MCF 10A (cell line): ENCODE measurements around the gene HEATR3. TPM values are rescaled to one million over a fixed set of nuclear protein-coding genes. Genes with fewer than 3 reads are reported as not detected.

Experiments
- BruUV-seq: library from RNA; stranded (reverse); fragments of 400-500 nt; replicated peaks from 2 replicates; lab custom pipeline; 2021; lab: Mats Ljungman, UMichigan
- CTCF ChIA-PET: fragments of 300-600 bp; sonication (Branson Sonifier 250); formaldehyde crosslinking; extraction: SDS; loops from one replicate; lab custom pipeline; 2021; ENCODE audit warnings: antibody characterized with exemption, inconsistent platforms; lab: Yijun Ruan, JAX
- POLR2A ChIA-PET: fragments of 300-600, 350-650 bp; sonication (Branson Sonifier 250); formaldehyde crosslinking; extraction: SDS; loops from one replicate; lab custom pipeline; 2020; ENCODE audit warnings: antibody characterized with exemption, inconsistent platforms; lab: Yijun Ruan, JAX
- DNase-seq: peaks from one replicate; pipeline ENCODE4 v3.0.0-alpha.2; 2018; ENCODE audit not compliant: unreplicated experiment
- H3K27ac Mint-ChIP-seq: one replicate; pipeline ENCODE4 v1.8.0; 2022; ENCODE audit warnings: mild to moderate bottlenecking, low read depth, mixed read lengths; ENCODE audit not compliant: unreplicated experiment
- H3K27me3 Mint-ChIP-seq: one replicate; pipeline ENCODE4 v1.8.0; 2022; ENCODE audit warnings: mixed read lengths; ENCODE audit not compliant: insufficient read depth, unreplicated experiment
- H3K36me3 Mint-ChIP-seq: one replicate; pipeline ENCODE4 v1.8.0; 2022; ENCODE audit warnings: mild to moderate bottlenecking, moderate library complexity, mixed read lengths; ENCODE audit not compliant: insufficient read depth, unreplicated experiment
- H3K4me1 Mint-ChIP-seq: one replicate; pipeline ENCODE4 v1.8.0; 2022; ENCODE audit warnings: mixed read lengths; ENCODE audit not compliant: insufficient read depth, unreplicated experiment
- H3K4me3 Mint-ChIP-seq: one replicate; pipeline ENCODE4 v1.8.0; 2022; ENCODE audit warnings: mild to moderate bottlenecking, moderate library complexity, mixed read lengths; ENCODE audit not compliant: unreplicated experiment
- H3K9me3 Mint-ChIP-seq: one replicate; pipeline ENCODE4 v1.8.0; 2022; ENCODE audit warnings: mixed read lengths; ENCODE audit not compliant: unreplicated experiment
- intact Hi-C: fragments of 100-400 bp; cut with micrococcal nuclease; formaldehyde crosslinking; loops from 2 replicates; pipeline ENCODE4 v1.14.1; 2022
- total RNA-seq: library from RNA; stranded (reverse); gene quantifications from 2 replicates; pipeline ENCODE4 v1.2.3, GENCODE V29; 2022
- TF ChIP-seq, protein P1 (sequence below): fragments of 200-600 bp; IDR thresholded peaks from one replicate; pipeline ENCODE4 v1.8.0; 2022; ENCODE audit warnings: antibody characterized with exemption, mild to moderate bottlenecking; ENCODE audit not compliant: unreplicated experiment

Gene HEATR3
- total RNA-seq, 1 experiment from 2014 or later = 13.3 TPM

DNA sequence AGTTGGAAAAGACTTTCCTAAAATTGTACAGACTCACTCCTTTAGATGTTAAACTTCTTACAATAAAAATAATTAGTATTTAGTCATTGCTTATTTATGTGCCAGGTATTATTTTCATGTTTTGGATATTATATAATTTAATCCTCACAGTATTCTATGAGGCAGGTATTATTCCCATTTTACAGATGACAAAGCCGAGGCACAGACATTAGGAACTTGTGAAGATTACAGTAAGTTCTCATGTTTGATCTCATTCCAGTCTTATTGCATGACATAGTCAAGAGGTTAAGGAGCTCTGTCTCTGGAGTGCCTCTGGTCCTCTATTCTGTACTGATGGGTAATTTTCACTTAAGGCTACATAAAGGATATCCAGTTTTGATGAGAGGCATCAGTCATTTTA, 3.3 kb downstream of the HEATR3 start:
- intact Hi-C loops = no loop called here
- ChIA-PET CTCF (interaction anchor here (0.6 to 5.5 kb wide), 8 partner anchors 9 to 738 kb away, joined by 3 to 46 read pairs (median 3); partner anchors contain the start of gene CNEP1R1), POLR2A (interaction anchor here (0.9 to 1.6 kb wide), 3 partner anchors 44 to 141 kb away, joined by 3 to 6 read pairs (median 4); partner anchors contain the start of gene CNEP1R1)
- TF ChIP-seq, protein P1, sequence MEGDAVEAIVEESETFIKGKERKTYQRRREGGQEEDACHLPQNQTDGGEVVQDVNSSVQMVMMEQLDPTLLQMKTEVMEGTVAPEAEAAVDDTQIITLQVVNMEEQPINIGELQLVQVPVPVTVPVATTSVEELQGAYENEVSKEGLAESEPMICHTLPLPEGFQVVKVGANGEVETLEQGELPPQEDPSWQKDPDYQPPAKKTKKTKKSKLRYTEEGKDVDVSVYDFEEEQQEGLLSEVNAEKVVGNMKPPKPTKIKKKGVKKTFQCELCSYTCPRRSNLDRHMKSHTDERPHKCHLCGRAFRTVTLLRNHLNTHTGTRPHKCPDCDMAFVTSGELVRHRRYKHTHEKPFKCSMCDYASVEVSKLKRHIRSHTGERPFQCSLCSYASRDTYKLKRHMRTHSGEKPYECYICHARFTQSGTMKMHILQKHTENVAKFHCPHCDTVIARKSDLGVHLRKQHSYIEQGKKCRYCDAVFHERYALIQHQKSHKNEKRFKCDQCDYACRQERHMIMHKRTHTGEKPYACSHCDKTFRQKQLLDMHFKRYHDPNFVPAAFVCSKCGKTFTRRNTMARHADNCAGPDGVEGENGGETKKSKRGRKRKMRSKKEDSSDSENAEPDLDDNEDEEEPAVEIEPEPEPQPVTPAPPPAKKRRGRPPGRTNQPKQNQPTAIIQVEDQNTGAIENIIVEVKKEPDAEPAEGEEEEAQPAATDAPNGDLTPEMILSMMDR = no peak
- Mint-ChIP-seq H3K9me3 (no peaks in the 10 kb centered on the region), H3K4me1 (peaks cover 23% of the 10 kb centered on the region), H3K27ac (no peak overlapping the region), H3K4me3 (no peak overlapping the region), H3K36me3 (peaks cover 43% of the 10 kb centered on the region), H3K27me3 (no peaks in the 10 kb centered on the region)
- no peak for DNase-seq
- no TSS peak for BruUV-seq

DNA sequence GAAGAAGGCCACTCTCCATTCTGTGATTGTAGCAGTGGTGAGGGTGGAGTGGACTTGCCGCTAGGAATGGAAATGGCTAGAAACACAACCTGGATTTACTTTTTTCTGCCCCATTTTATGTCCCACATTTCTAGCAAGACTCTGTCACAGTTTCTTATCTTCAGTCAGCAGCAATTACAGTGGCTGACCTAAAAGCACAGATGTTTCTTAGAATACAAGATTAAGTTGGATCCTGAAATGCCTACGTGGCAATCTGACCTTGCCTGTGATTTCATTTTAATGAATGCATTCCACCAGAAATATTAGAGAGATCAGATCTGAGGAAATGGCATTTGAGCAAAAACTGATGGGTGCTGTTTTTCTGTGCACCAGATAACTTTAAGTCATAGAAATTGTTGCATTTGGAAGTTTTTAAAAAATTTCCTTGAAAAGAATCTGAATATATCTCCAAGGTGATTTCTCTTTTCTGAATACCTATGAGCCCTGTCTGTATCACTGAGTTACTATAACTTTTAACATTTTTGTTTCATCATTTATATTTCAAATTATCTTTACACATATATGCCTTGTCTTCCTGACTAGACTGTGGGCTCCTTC, 5.4 kb downstream of the HEATR3 start:
- TF ChIP-seq, protein P1 = no peak
- Mint-ChIP-seq H3K4me1 (peaks cover 23% of the 10 kb centered on the region), H3K9me3 (no peaks in the 10 kb centered on the region), H3K27ac (no peak overlapping the region), H3K4me3 (no peak overlapping the region), H3K36me3 (peaks cover 61% of the 10 kb centered on the region), H3K27me3 (no peaks in the 10 kb centered on the region)
- no peak for DNase-seq
- POLR2A ChIA-PET = no interaction called here
- intact Hi-C loops = no loop called here
- BruUV-seq = no TSS peak
- CTCF ChIA-PET = no interaction called here

- ChIA-PET CTCF (interaction anchor here (0.6 kb wide), 1 partner anchor 205 kb away, joined by 4 read pairs; no protein-coding TSS in a partner anchor), POLR2A (no interaction called here)
- H3K27ac Mint-ChIP-seq = no peak overlapping the region
- no peaks in the 10 kb centered on the region for H3K9me3 Mint-ChIP-seq
- no peaks in the 10 kb centered on the region for H3K27me3 Mint-ChIP-seq
- intact Hi-C loops = no loop called here
- H3K4me3 Mint-ChIP-seq = no peak overlapping the region
- peaks cover 10% of the 10 kb centered on the region for H3K4me1 Mint-ChIP-seq
- TF ChIP-seq, protein P1 = no peak
- no TSS peak for BruUV-seq
- peaks cover 75% of the 10 kb centered on the region for H3K36me3 Mint-ChIP-seq
- no peak for DNase-seq
Measured at GRCh38 chr16:50072730-50073129, 7.0 kb downstream of the HEATR3 start.

GRCh38 chr16:50079397-50080140, 13.8 kb downstream of the HEATR3 start:
- CTCF ChIA-PET = no interaction called here
- H3K27me3 Mint-ChIP-seq = no peaks in the 10 kb centered on the region
- POLR2A ChIA-PET = no interaction called here
- no peak overlapping the region for H3K4me3 Mint-ChIP-seq
- H3K36me3 Mint-ChIP-seq = peaks cover 92% of the 10 kb centered on the region
- H3K9me3 Mint-ChIP-seq = no peaks in the 10 kb centered on the region
- H3K4me1 Mint-ChIP-seq = no peaks in the 10 kb centered on the region
- peak overlapping the region; percentile 72 for H3K27ac Mint-ChIP-seq
- TF ChIP-seq, protein P1 = no peak
- intact Hi-C loops = no loop called here
- BruUV-seq = no TSS peak
- DNase-seq = no peak
